A549 (cell line): ENCODE data around the gene CREB5. TPM values are rescaled to one million over a fixed set of nuclear protein-coding genes. Genes with fewer than 3 reads are reported as not detected.

Experiments used
- ATAC-seq, 2 experiments: fragments of 200-7000 bp in 1 of 2; fragments of >200 bp in 1 of 2; cut with Nextera tagmentation in 1 of 2; cut with Tn5 transposase in 1 of 2; 3 replicates each; pipeline versions ENCODE4 v1.8.0 to v1.9.1; 2018 to 2020; ENCODE audit warnings: mild to moderate bottlenecking in 1 of 2, moderate library complexity in 1 of 2
- CTCF ChIA-PET: fragments of 300-600 bp; sonication (Branson Sonifier 250); formaldehyde crosslinking; extraction: SDS; loops from one replicate; lab custom pipeline; 2021; ENCODE audit warnings: antibody characterized with exemption, inconsistent platforms; lab: Yijun Ruan, JAX
- POLR2A ChIA-PET: fragments of 350-600 bp; formaldehyde crosslinking; extraction: SDS; loops from one replicate; lab custom pipeline; 2021; ENCODE audit warnings: antibody characterized with exemption, inconsistent platforms; lab: Yijun Ruan, JAX
- DNase-seq, 2 experiments: peaks; one replicate each; pipeline versions ENCODE4 v3.0.0 to v3.0.0-alpha.2; 2011 to 2016; ENCODE audit warnings: low read depth in 1 of 2, low spot score in 1 of 2
- FAIRE-seq: peaks from 2 replicates; lab custom pipeline; 2011; peaks lifted over from hg19 to GRCh38; lab: Jason Lieb, UNC
- H3K27ac ChIP-seq, 2 experiments: fragments of >200 bp; sonication (Bioruptor Twin); formaldehyde crosslinking; 3 replicates each; pipeline ENCODE4 v1.5.1; 2016 to 2017
- H3K4me1 ChIP-seq: fragments of >200 bp; sonication (Bioruptor Twin); formaldehyde crosslinking; 3 replicates; pipeline ENCODE4 v1.6.1; 2016
- H3K4me2 ChIP-seq: fragments of >200 bp; sonication (Bioruptor Twin); formaldehyde crosslinking; 3 replicates; pipeline ENCODE4 v1.6.1; 2016
- H3K4me3 ChIP-seq: fragments of >200 bp; sonication (Bioruptor Twin); formaldehyde crosslinking; 3 replicates; pipeline ENCODE4 v1.5.1; 2016
- H3K9me3 ChIP-seq: fragments of >200 bp; sonication (Bioruptor Twin); formaldehyde crosslinking; 3 replicates; pipeline ENCODE4 v1.6.1; 2016
- ATOH8 ChIP-seq: fragments of 250-450 bp; sonication (Bioruptor Pico); IDR thresholded peaks from 2 replicates; pipeline ENCODE4 v1.5.0; 2020; ENCODE audit warnings: low read depth, mild to moderate bottlenecking, moderate library complexity
- BHLHE40 ChIP-seq: IDR thresholded peaks from 2 replicates; pipeline ENCODE4 v1.6.1; 2012; ENCODE audit warnings: low read depth, low read length, inconsistent platforms
- CBX8 ChIP-seq: fragments of 200-600 bp; sonication (generic); IDR thresholded peaks from 2 replicates; pipeline ENCODE4 v1.6.1; 2016
- CHD4 ChIP-seq: fragments of 200-600 bp; sonication (generic); IDR thresholded peaks from 2 replicates; pipeline ENCODE4 v1.6.1; 2016; ENCODE audit warnings: antibody characterized with exemption, mild to moderate bottlenecking, borderline replicate concordance
- CTCF ChIP-seq: fragments of >200 bp; sonication (Bioruptor Twin); formaldehyde crosslinking; IDR thresholded peaks from 3 replicates; pipeline ENCODE4 v1.5.1; 2016
- E2F6 ChIP-seq: IDR thresholded peaks from 2 replicates; pipeline ENCODE4 v1.6.1; 2012; ENCODE audit warnings: low read depth, borderline replicate concordance
- ESRRA ChIP-seq: fragments of 150-350 bp; IDR thresholded peaks from 2 replicates; pipeline ENCODE4 v1.6.1; 2014; ENCODE audit warnings: mild to moderate bottlenecking, low read length, borderline replicate concordance
- FOSB ChIP-seq: fragments of 250-450 bp; sonication (Bioruptor Pico); IDR thresholded peaks from 2 replicates; pipeline ENCODE4 v1.5.0; 2020; ENCODE audit warnings: mild to moderate bottlenecking, moderate library complexity
- FOXS1 ChIP-seq: fragments of 250-450 bp; sonication (Bioruptor Pico); IDR thresholded peaks from 2 replicates; pipeline ENCODE4 v1.5.0; 2020; ENCODE audit warnings: mild to moderate bottlenecking, moderate library complexity
- GATA3 ChIP-seq: IDR thresholded peaks from 2 replicates; pipeline ENCODE4 v1.6.1; 2012; ENCODE audit warnings: borderline replicate concordance
- HOXB5 ChIP-seq: fragments of 250-450 bp; sonication (Bioruptor Pico); IDR thresholded peaks from 2 replicates; pipeline ENCODE4 v1.5.0; 2020; ENCODE audit warnings: mild to moderate bottlenecking, moderate library complexity
- JUN ChIP-seq, 2 experiments: fragments of >200 bp; sonication (Bioruptor Twin); formaldehyde crosslinking; IDR thresholded peaks; 2 replicates in 1 of 2; 3 replicates in 1 of 2; pipeline ENCODE4 v1.6.1; 2016 to 2017
- JUNB ChIP-seq: fragments of >200 bp; sonication (Bioruptor Twin); formaldehyde crosslinking; IDR thresholded peaks from 2 replicates; pipeline ENCODE4 v1.6.1; 2016
- KDM5A ChIP-seq: fragments of 200-600 bp; sonication (generic); IDR thresholded peaks from 2 replicates; pipeline ENCODE4 v1.6.1; 2016; ENCODE audit warnings: antibody characterized with exemption, mild to moderate bottlenecking
- NR3C1 ChIP-seq: fragments of >200 bp; sonication (Bioruptor Twin); formaldehyde crosslinking; IDR thresholded peaks from 3 replicates; pipeline ENCODE4 v1.6.1; 2017
- PHF8 ChIP-seq: fragments of 200-600 bp; sonication (generic); IDR thresholded peaks from 2 replicates; pipeline ENCODE4 v1.6.1; 2016; ENCODE audit warnings: low read depth, mild to moderate bottlenecking, antibody characterized with exemption, moderate library complexity, borderline replicate concordance
- POLR2A ChIP-seq: IDR thresholded peaks from 2 replicates; pipeline ENCODE4 v1.6.1; 2012; ENCODE audit warnings: mild to moderate bottlenecking, low read length
- REST ChIP-seq: fragments of 200-600 bp; sonication (generic); IDR thresholded peaks from 2 replicates; pipeline ENCODE4 v1.6.1; 2016; ENCODE audit warnings: antibody characterized with exemption, mild to moderate bottlenecking, moderate library complexity
- RNF2 ChIP-seq: fragments of 200-600 bp; sonication (generic); IDR thresholded peaks from 2 replicates; pipeline ENCODE4 v1.6.1; 2016; ENCODE audit warnings: low read depth, mild to moderate bottlenecking, antibody characterized with exemption, moderate library complexity, borderline replicate concordance
- SMC3 ChIP-seq: fragments of >200 bp; sonication (Bioruptor Twin); formaldehyde crosslinking; IDR thresholded peaks from 3 replicates; pipeline ENCODE4 v1.6.1; 2018; ENCODE audit warnings: inconsistent platforms
- TFCP2L1 ChIP-seq: fragments of 250-450 bp; sonication (Bioruptor Pico); IDR thresholded peaks from 2 replicates; pipeline ENCODE4 v1.5.0; 2021; ENCODE audit warnings: mild to moderate bottlenecking
- TP53 ChIP-seq: fragments of 250-450 bp; sonication (Bioruptor Pico); IDR thresholded peaks from 2 replicates; pipeline ENCODE4 v1.5.0; 2021; ENCODE audit warnings: mild to moderate bottlenecking, moderate library complexity
- ZFP36 ChIP-seq: fragments of 450-650 bp; IDR thresholded peaks from 2 replicates; pipeline ENCODE4 v1.6.1; 2014; ENCODE audit warnings: borderline replicate concordance; ENCODE audit not compliant: partially characterized antibody
- ZNF302 ChIP-seq: fragments of 250-450 bp; sonication (Bioruptor Pico); IDR thresholded peaks from 2 replicates; pipeline ENCODE4 v1.9.0; 2021; ENCODE audit warnings: inconsistent platforms, mild to moderate bottlenecking, moderate library complexity
- ZSCAN20 ChIP-seq: fragments of 250-450 bp; sonication (Bioruptor Pico); IDR thresholded peaks from 2 replicates; pipeline ENCODE4 v1.8.0; 2022; ENCODE audit warnings: mild to moderate bottlenecking, moderate library complexity
- WGBS: methylation state at CpG from one replicate; pipeline ENCODE4 v1.1.6; 2017; ENCODE audit errors: missing lambda C conversion rate; 5-methylcytosine and 5-hydroxymethylcytosine counted together
- polyA plus RNA-seq, 4 experiments: library from polyadenylated mRNA; depleted of rRNA in 3 of 4; stranded (reverse); fragments of >200 nt; fragmentation: RNase III in 1 of 4; extraction: RNeasy Plus Mini Kit Qiagen cat#74134 plus additional on column Dnase treatment in 1 of 4; gene quantifications; 2 replicates in 3 of 4; 3 replicates in 1 of 4; pipeline ENCODE4 v1.2.3, GENCODE V29; 2011 to 2017

The CREB5 gene
- polyA plus RNA-seq, 2 of the 4 experiments (the other 2 are of a cell fraction), result 0.61 to 1.5 TPM

GRCh38 chr7:28643188-28643569, 230.9 kb downstream of the CREB5 start:
- 36% methylated on average over 1 of the region's 1 CpG for WGBS

GRCh38 chr7:28643584-28644340, 231.4 kb downstream of the CREB5 start:
- 0% methylated on average over 2 of the region's 3 CpGs for WGBS
- ChIA-PET CTCF (no interaction called here), POLR2A (interaction anchor here (0.8 kb wide), 1 partner anchor 98 kb away, joined by 4 read pairs; no protein-coding TSS in a partner anchor)
- no peak overlapping the region for H3K4me2 ChIP-seq
- H3K4me1 ChIP-seq, result no peaks in the 10 kb centered on the region
- ATAC-seq (no peak), DNase-seq (no peak), FAIRE-seq (no peak)
- H3K9me3 ChIP-seq, result no peaks in the 10 kb centered on the region
- no peak for TF ChIP-seq RNF2
- no peak for TF ChIP-seq GATA3
- no peak for TF ChIP-seq FOSB (CRISPR knock-in tag)
- no peak for TF ChIP-seq ZFP36
- TF ChIP-seq REST, result no peak
- TF ChIP-seq KDM5A, result no peak
- TF ChIP-seq JUNB, result no peak
- no peak overlapping the region for H3K27ac ChIP-seq
- H3K4me3 ChIP-seq, result no peak overlapping the region

More at GRCh38 chr7:28643188-28643569, 230.9 kb downstream of the CREB5 start:
- H3K4me3 ChIP-seq, result no peak overlapping the region
- DNase-seq (no peak), FAIRE-seq (no peak), ATAC-seq (no peak)
- no peaks in the 10 kb centered on the region for H3K9me3 ChIP-seq
- POLR2A ChIA-PET, result interaction anchor here (0.8 kb wide), 1 partner anchor 97 kb away, joined by 4 read pairs; no protein-coding TSS in a partner anchor
- CTCF ChIA-PET, result no interaction called here
- TF ChIP-seq NR3C1 (no peak), JUN (IDR thresholded peaks at IDR 0.05) (no peak), CTCF (no peak), ATOH8 (CRISPR knock-in tag) (no peak), POLR2A (no peak), FOXS1 (CRISPR knock-in tag) (no peak), ESRRA (no peak), CHD4 (no peak), PHF8 (no peak), ZNF302 (no peak), BHLHE40 (no peak), CBX8 (no peak), TP53 (no peak), HOXB5 (CRISPR knock-in tag) (no peak), KDM5A (no peak), ZSCAN20 (CRISPR knock-in tag) (no peak), E2F6 (no peak), TFCP2L1 (CRISPR knock-in tag) (no peak), SMC3 (no peak)
- H3K4me2 ChIP-seq, result no peak overlapping the region
- no peak overlapping the region for H3K27ac ChIP-seq
- H3K4me1 ChIP-seq, result no peaks in the 10 kb centered on the region
